ENCODE data around the gene SPEG.
"Not testable (repeated sequence)": the region's sequence is repeated elsewhere in the genome, so short reads cannot be mapped to it uniquely, and the experiment has no call there.

Gene SPEG

GRCh38 chr2:219434718-219435525 is at the start of gene SPEG:
Gene SPEG (plus strand): TSS chr2:219434843. CDS start chr2:219434978, 135 bp downstream.
- DNase-seq = peak; percentile 49

GRCh38 chr2:219384859-219385258 is 49.8 kb upstream of the SPEG start:
- no peak for DNase-seq

- no peak for DNase-seq
Observed at GRCh38 chr2:219385958-219386520, 48.6 kb upstream of the SPEG start.

GRCh38 chr2:219386532-219387280 is 47.9 kb upstream of the SPEG start:
- no peak for DNase-seq

- DNase-seq = peak; percentile 98
Observed at GRCh38 chr2:219387306-219388120, 47.1 kb upstream of the SPEG start, which contains the start of gene DNPEP. Gene DNPEP (minus strand): TSS chr2:219387912. CDS start chr2:219387794, 118 bp downstream.

- peak; percentile 99 for DNase-seq
Observed at GRCh38 chr2:219388121-219388906, 46.3 kb upstream of the SPEG start.

GRCh38 chr2:219388907-219389156 is 45.8 kb upstream of the SPEG start:
- DNase-seq = no peak

- no peak for DNase-seq
Observed at GRCh38 chr2:219392754-219393153, 41.9 kb upstream of the SPEG start.

- DNase-seq = not testable (repeated sequence)
Observed at GRCh38 chr2:219395056-219395455, 39.6 kb upstream of the SPEG start.

GRCh38 chr2:219395609-219396008 is 39.0 kb upstream of the SPEG start:
- no peak for DNase-seq

- no peak for DNase-seq
Observed at GRCh38 chr2:219396863-219397457, 37.7 kb upstream of the SPEG start.

GRCh38 chr2:219398721-219399363 is 35.8 kb upstream of the SPEG start:
- no peak for DNase-seq

- no peak for DNase-seq
Observed at GRCh38 chr2:219399716-219400478, 34.7 kb upstream of the SPEG start.

- DNase-seq = no peak
Observed at GRCh38 chr2:219400562-219400961, 34.1 kb upstream of the SPEG start.

- DNase-seq = no peak
Observed at GRCh38 chr2:219401606-219402005, 33.0 kb upstream of the SPEG start.

- DNase-seq = peak; percentile 73
Observed at GRCh38 chr2:219402665-219403515, 31.8 kb upstream of the SPEG start.

GRCh38 chr2:219403861-219404260 is 30.8 kb upstream of the SPEG start:
- no peak for DNase-seq

- no peak for DNase-seq
Observed at GRCh38 chr2:219404291-219404910, 30.2 kb upstream of the SPEG start.

- DNase-seq = no peak
Observed at GRCh38 chr2:219404954-219405353, 29.7 kb upstream of the SPEG start.
